Panc1 (cell line): ENCODE measurements around the gene ADAMTS16. TPM values are rescaled to one million over a fixed set of nuclear protein-coding genes. Genes with fewer than 3 reads are reported as not detected.

Experiments used
- ATAC-seq: fragments of 200-7000 bp; cut with Tn5 transposase; 2 replicates; pipeline ENCODE4 v1.9.1; 2020; ENCODE audit warnings: mild to moderate bottlenecking, moderate library complexity
- BruUV-seq: library from RNA; stranded (reverse); fragments of 400-500 nt; replicated peaks from 2 replicates; lab custom pipeline; 2021; lab: Mats Ljungman, UMichigan
- CTCF ChIA-PET: fragments of 300-600 bp; sonication (Branson Sonifier 250); formaldehyde crosslinking; loops from one replicate; lab custom pipeline; 2022; ENCODE audit warnings: antibody characterized with exemption; lab: Charles Lee
- POLR2A ChIA-PET: fragments of 300-600 bp; sonication (Branson Sonifier 250); formaldehyde crosslinking; loops from one replicate; lab custom pipeline; 2022; ENCODE audit warnings: antibody characterized with exemption; lab: Charles Lee
- DNase-seq: peaks from one replicate; pipeline ENCODE4 v3.0.0-alpha.2; 2010; ENCODE audit warnings: low read depth, low spot score
- H3K27ac ChIP-seq: 2 replicates; pipeline ENCODE4 v1.5.1; 2011; ENCODE audit warnings: mild to moderate bottlenecking, low read length, inconsistent platforms
- H3K27me3 ChIP-seq: fragments of 200-500 bp; sonication (Bioruptor generic); 2 replicates; pipeline ENCODE4 v1.6.0; 2014; ENCODE audit warnings: low read length, inconsistent platforms; ENCODE audit not compliant: control insufficient read depth, insufficient read depth
- H3K36me3 ChIP-seq: fragments of 200-500 bp; sonication (Bioruptor generic); 2 replicates; pipeline ENCODE4 v1.5.1; 2014; ENCODE audit warnings: inconsistent platforms, mild to moderate bottlenecking, low read length, moderate library complexity; ENCODE audit not compliant: control insufficient read depth, insufficient read depth
- H3K4me1 ChIP-seq: 2 replicates; pipeline ENCODE4 v1.5.1; 2011; ENCODE audit warnings: inconsistent platforms, mild to moderate bottlenecking, low read length, moderate library complexity; ENCODE audit not compliant: control insufficient read depth, insufficient read depth
- H3K4me3 ChIP-seq, 2 experiments: 2 replicates each; pipeline ENCODE4 v1.5.1; 2011 to 2012; ENCODE audit warnings: low read depth in 2 of 2, low read length in 2 of 2, mild to moderate bottlenecking in 2 of 2, inconsistent platforms in 1 of 2, moderate library complexity in 1 of 2
- H3K9me3 ChIP-seq: fragments of 200-500 bp; sonication (Bioruptor generic); 2 replicates; pipeline ENCODE4 v1.5.1; 2014; ENCODE audit warnings: low read depth, mild to moderate bottlenecking, inconsistent platforms, low read length, moderate library complexity; ENCODE audit not compliant: control insufficient read depth, insufficient read depth
- CTCF ChIP-seq: fragments of 450-650 bp; IDR thresholded peaks from 2 replicates; pipeline ENCODE4 v1.5.1; 2017; ENCODE audit warnings: mild to moderate bottlenecking
- POLR2AphosphoS5 ChIP-seq: IDR thresholded peaks from 2 replicates; pipeline ENCODE4 v1.6.1; 2012; ENCODE audit warnings: mild to moderate bottlenecking, low read depth, low read length, moderate library complexity
- REST ChIP-seq, 2 experiments: IDR thresholded peaks; 2 replicates each; pipeline ENCODE4 v1.6.1; 2011 to 2012; ENCODE audit warnings: low read depth in 2 of 2, control low read depth in 1 of 2, low read length in 1 of 2, mild to moderate bottlenecking in 1 of 2, moderate library complexity in 1 of 2; ENCODE audit not compliant: insufficient read depth in 1 of 2
- SIN3A ChIP-seq: IDR thresholded peaks from 2 replicates; pipeline ENCODE4 v1.6.1; 2012; ENCODE audit warnings: low read depth, mild to moderate bottlenecking, low read length, moderate library complexity, borderline replicate concordance; ENCODE audit not compliant: insufficient read depth
- TCF7L2 ChIP-seq: IDR thresholded peaks from 2 replicates; pipeline ENCODE4 v1.6.1; 2011; ENCODE audit warnings: mild to moderate bottlenecking, low read depth, low read length, inconsistent platforms
- in situ Hi-C: cut with HindIII; loops from 2 replicates; pipeline ENCODE4 v1.10.0; 2016; ENCODE audit warnings: low sequenced_read_pairs, low pct_unique_long_range_greater_than_20kb
- intact Hi-C: fragments of 100-400 bp; cut with micrococcal nuclease; formaldehyde crosslinking; loops from one replicate; pipeline ENCODE4 v1.10.0; 2022; ENCODE audit not compliant: unreplicated experiment
- total RNA-seq: library from RNA; stranded (reverse); gene quantifications from one replicate; pipeline ENCODE4 v1.2.1, GENCODE V29; 2021; ENCODE audit not compliant: unreplicated experiment

Gene ADAMTS16
- total RNA-seq, 1 experiment from 2014 or later: 0.54 TPM

GRCh38 chr5:5203451-5203850 is 63.3 kb downstream of the ADAMTS16 start:
- DNase-seq (peak; percentile 41), ATAC-seq (no peak)
- Histone ChIP-seq H3K27ac (no peak overlapping the region), H3K9me3 (no peaks in the 10 kb centered on the region), H3K4me3 (no peak overlapping the region), H3K36me3 (no peaks in the 10 kb centered on the region), H3K4me1 (no peaks in the 10 kb centered on the region), H3K27me3 (no peaks in the 10 kb centered on the region; the same call in 1 of the 2 replicates)
- intact Hi-C loops: no loop called here
- BruUV-seq: no TSS peak
- TF ChIP-seq CTCF (no peak), TCF7L2 (no peak), POLR2AphosphoS5 (no peak), REST (IDR thresholded peaks at IDR 0.05; ENCODE audit: insufficient read depth in 1 of 2, low read depth in 2 of 2, low read length in 1 of 2) (no peak), SIN3A (no peak)
- ChIA-PET POLR2A (no interaction called here), CTCF (no interaction called here)
- in situ Hi-C loops: no loop called here

DNA sequence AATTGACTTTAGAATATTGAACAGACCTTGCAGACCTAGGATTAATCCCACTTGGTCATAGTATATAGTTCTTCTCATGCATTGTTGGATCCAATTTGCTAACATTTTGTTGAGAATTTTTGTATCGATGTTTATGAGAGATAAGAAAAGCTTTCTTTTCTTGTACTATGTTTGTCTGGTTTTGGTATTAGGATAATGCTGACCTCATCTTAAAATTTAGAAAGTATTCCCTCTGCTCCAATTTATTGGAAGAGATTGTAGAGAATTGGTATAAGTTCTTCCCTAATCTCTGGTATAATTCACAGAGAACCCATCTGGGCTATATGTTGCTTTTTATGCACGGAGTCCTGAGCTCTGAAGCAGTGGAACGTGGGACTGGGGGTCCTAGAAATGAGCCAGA is 67.7 kb downstream of the ADAMTS16 start:
- intact Hi-C loops (no loop called here), in situ Hi-C loops (no loop called here)
- BruUV-seq: no TSS peak
- H3K9me3 ChIP-seq: no peaks in the 10 kb centered on the region
- ATAC-seq (no peak), DNase-seq (no peak)
- H3K27me3 ChIP-seq: no peaks in the 10 kb centered on the region; the same call in 1 of the 2 replicates
- CTCF ChIA-PET: no interaction called here
- TF ChIP-seq TCF7L2 (no peak), SIN3A (no peak), POLR2AphosphoS5 (no peak), REST (IDR thresholded peaks at IDR 0.05; ENCODE audit: insufficient read depth in 1 of 2, low read depth in 2 of 2, low read length in 1 of 2) (no peak), CTCF (no peak)
- H3K27ac ChIP-seq: no peak overlapping the region
- H3K36me3 ChIP-seq: no peaks in the 10 kb centered on the region
- POLR2A ChIA-PET: no interaction called here
- H3K4me1 ChIP-seq: no peaks in the 10 kb centered on the region
- H3K4me3 ChIP-seq: no peak overlapping the region
